ENCODE data around the gene SDK1. TPM values are rescaled to one million over a fixed set of nuclear protein-coding genes. Genes with fewer than 3 reads are reported as not detected.

The SDK1 gene
- total and polyA plus RNA-seq, 2 of the 8 experiments (the other 6 are each of a cell fraction or from before 2014, with no cell fraction given), result 3.3 to 7.2 TPM

DNA sequence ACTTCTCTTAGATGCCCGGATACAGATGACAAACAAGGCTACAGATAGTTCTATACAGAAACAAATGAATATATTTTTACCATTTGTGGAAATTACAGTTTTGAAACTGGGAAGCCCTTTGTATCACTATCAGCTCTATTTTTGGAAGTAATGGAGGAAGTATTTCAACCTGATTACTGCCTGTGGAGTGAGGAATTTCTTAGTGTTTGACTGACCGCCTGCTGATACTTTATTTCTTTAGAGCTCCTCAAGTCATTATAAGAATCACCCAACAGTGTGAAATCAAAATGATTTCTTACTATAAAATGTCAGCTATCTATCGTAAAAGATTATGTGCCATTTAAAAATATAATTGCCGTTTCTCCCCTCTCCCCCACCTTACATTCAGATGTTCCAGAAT, 290.9 kb downstream of the SDK1 start:
- no peak overlapping the region for H2AFZ ChIP-seq (ENCODE audit: low read length)
- no peak overlapping the region for H4K5ac ChIP-seq (ENCODE audit: insufficient read length, low read depth, low read length)
- no peak overlapping the region for H2AK5ac ChIP-seq (ENCODE audit: low read depth, low read length)
- no peak overlapping the region for H3K4me3 ChIP-seq (ENCODE audit: extremely low read depth in 1 of 4, insufficient read depth in 2 of 4, low read depth in 3 of 4, low read length in 4 of 4)
- no peak overlapping the region for H3K14ac ChIP-seq (ENCODE audit: insufficient read length)
- DNase-seq (ENCODE audit: low read depth in 1 of 2, low spot score in 2 of 2) (no peak), FAIRE-seq (no peak)
- H2BK12ac ChIP-seq (ENCODE audit: low read depth, low read length), result no peak overlapping the region
- no peaks in the 10 kb centered on the region for H3K79me2 ChIP-seq (ENCODE audit: control insufficient read depth in 1 of 2, insufficient read depth in 2 of 2, low read length in 2 of 2)
- no peaks in the 10 kb centered on the region for H3K27me3 ChIP-seq (replicated peaks in 1 of 4; ENCODE audit: control insufficient read depth in 3 of 4, extremely low read depth in 1 of 4, insufficient read depth in 3 of 4, low read length in 3 of 4)
- POLR2A ChIA-PET (ENCODE audit: partially characterized antibody), result no interaction called here
- H2BK20ac ChIP-seq (ENCODE audit: low read length), result no peak overlapping the region
- H3K4me2 ChIP-seq (ENCODE audit: insufficient read depth in 1 of 2, low read depth in 2 of 2, low read length in 2 of 2), result peak overlapping the region in 1 of 2 experiments; percentile 10; a peak in 1 of 4 replicates
- H3K23me2 ChIP-seq (ENCODE audit: low read depth, low read length), result no peaks in the 10 kb centered on the region
- TF ChIP-seq SUZ12 (IDR thresholded peaks at IDR 0.05; ENCODE audit: low read length) (no peak), RFX5 (IDR thresholded peaks at IDR 0.05; ENCODE audit: borderline replicate concordance, low read depth, low read length) (0 out of 2 replicates have a peak, but pooled peaks have one; percentile 16)
- H3K9ac ChIP-seq (replicated peaks in 1 of 4; ENCODE audit: extremely low read depth in 1 of 4, low read depth in 3 of 4, low read length in 3 of 4), result no peak overlapping the region
- no peaks in the 10 kb centered on the region for H3K36me3 ChIP-seq (ENCODE audit: control insufficient read depth in 2 of 4, insufficient read depth in 4 of 4, low read length in 3 of 4)
- CTCF ChIA-PET (ENCODE audit: partially characterized antibody), result interaction anchor here (1.0 to 1.7 kb wide), 5 partner anchors 12 to 130 kb away, joined by 3 to 8 read pairs (median 3); no protein-coding TSS in a partner anchor
- no peak overlapping the region for H2BK15ac ChIP-seq (ENCODE audit: low read length)
- H3K23ac ChIP-seq (ENCODE audit: insufficient read length), result no peak overlapping the region
- H3K27ac ChIP-seq (ENCODE audit: low read depth, low read length), result no peak overlapping the region
- no peaks in the 10 kb centered on the region for H3K79me1 ChIP-seq (ENCODE audit: low read depth, low read length)
- no peak overlapping the region for H4K8ac ChIP-seq (ENCODE audit: extremely low read depth, insufficient read depth, low read length)
- H4K91ac ChIP-seq (replicated peaks; ENCODE audit: insufficient read length, low read length), result no peak overlapping the region
- no peak overlapping the region for H2BK120ac ChIP-seq (replicated peaks; ENCODE audit: low read depth, low read length)
- H3K9me3 ChIP-seq (ENCODE audit: insufficient read depth in 2 of 2, low read depth in 1 of 2, low read length in 1 of 2), result no peaks in the 10 kb centered on the region
- no peak overlapping the region for H3K56ac ChIP-seq (replicated peaks; ENCODE audit: insufficient read length, low read depth, low read length)
- H3K4me1 ChIP-seq (replicated peaks in 1 of 4; ENCODE audit: control insufficient read depth in 3 of 4, insufficient read depth in 4 of 4, low read length in 3 of 4), result peaks cover 3 to 12% (median 10%) of the 10 kb centered on the region in 4 experiments; a peak in 6 of 7 replicates
- H4K20me1 ChIP-seq (replicated peaks in 1 of 2; ENCODE audit: control insufficient read depth in 1 of 2, insufficient read depth in 2 of 2, low read length in 2 of 2), result no peaks in the 10 kb centered on the region
- H3K18ac ChIP-seq (ENCODE audit: extremely low read depth, low read length), result no peak overlapping the region
- no peak overlapping the region for H2BK5ac ChIP-seq (ENCODE audit: low read depth, low read length)
- 82% methylated on average over 4 of the region's 4 CpGs; no CpG with 5 or more reads in 1 of the 2 experiments for WGBS, 2 experiments (ENCODE audit: extremely low coverage in 1 of 2, insufficient coverage in 1 of 2, insufficient read length in 1 of 2, insufficient replicate concordance in 2 of 2, low coverage in 1 of 2, low lambda C conversion rate in 2 of 2, missing lambda C conversion rate in 1 of 2)
- H3K4ac ChIP-seq (replicated peaks; ENCODE audit: insufficient read length, low read depth, low read length), result no peak overlapping the region
